Measurements from ENCODE around the gene TAF6.

Gene TAF6

DNA sequence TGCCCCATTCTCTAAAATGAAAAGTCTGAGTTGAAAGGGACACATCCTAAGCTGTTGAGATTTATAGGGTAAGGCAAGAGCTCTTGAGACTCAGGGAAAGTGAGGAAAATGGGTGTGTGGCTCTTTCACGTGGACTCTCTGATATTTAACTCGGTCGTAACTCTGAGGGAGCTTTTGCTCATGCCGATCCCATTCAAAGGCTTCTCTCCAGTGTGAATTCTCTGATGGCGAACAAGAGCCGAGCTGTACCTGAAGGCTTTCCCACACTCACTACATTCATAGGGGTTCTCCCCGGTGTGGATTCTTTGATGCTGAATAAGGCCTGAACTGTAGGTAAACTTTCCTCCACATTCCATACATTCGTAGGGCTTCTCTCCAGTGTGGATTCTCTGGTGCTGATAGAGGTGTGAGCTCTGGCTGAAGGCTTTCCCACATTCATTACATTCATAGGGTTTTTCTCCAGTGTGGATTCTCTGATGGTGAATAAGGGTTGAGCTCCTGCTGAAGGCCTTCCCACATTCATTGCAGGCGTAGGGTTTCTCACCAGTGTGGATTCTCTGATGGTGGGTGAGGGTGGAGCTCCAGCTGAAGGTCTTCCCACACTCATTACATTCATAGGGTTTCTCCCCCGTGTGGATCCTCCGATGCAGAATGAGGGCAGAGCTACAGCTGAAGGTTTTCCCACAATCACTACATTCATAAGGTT is 48.0 kb downstream of the TAF6 start:
- no peak overlapping the region for H3K27ac ChIP-seq
- TF ChIP-seq, protein P1, sequence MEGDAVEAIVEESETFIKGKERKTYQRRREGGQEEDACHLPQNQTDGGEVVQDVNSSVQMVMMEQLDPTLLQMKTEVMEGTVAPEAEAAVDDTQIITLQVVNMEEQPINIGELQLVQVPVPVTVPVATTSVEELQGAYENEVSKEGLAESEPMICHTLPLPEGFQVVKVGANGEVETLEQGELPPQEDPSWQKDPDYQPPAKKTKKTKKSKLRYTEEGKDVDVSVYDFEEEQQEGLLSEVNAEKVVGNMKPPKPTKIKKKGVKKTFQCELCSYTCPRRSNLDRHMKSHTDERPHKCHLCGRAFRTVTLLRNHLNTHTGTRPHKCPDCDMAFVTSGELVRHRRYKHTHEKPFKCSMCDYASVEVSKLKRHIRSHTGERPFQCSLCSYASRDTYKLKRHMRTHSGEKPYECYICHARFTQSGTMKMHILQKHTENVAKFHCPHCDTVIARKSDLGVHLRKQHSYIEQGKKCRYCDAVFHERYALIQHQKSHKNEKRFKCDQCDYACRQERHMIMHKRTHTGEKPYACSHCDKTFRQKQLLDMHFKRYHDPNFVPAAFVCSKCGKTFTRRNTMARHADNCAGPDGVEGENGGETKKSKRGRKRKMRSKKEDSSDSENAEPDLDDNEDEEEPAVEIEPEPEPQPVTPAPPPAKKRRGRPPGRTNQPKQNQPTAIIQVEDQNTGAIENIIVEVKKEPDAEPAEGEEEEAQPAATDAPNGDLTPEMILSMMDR (conservative IDR thresholded peaks at IDR 0.05), result no peak

DNA sequence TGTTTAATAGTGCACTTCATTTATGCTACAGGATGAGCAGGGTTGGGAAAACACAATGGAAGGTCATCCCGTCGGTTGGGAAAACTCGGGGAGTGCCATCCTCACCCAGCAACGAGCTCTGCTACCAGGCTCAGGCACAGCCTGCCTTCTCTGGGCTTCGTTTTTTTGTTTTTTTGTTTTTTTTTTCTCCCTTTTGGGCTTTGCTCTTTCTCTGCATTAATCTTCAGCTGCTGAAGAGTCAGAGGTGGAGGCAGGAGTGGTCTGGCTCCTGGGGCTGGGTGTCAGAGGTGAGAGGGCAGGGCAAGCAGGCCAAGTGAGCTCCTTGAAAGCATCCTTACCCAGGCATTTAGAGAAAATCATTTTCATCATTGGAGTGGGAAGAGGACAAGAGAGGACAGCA is 49.2 kb downstream of the TAF6 start:
- TF ChIP-seq, protein P1 (conservative IDR thresholded peaks at IDR 0.05), result no peak
- no peak overlapping the region for H3K27ac ChIP-seq

DNA sequence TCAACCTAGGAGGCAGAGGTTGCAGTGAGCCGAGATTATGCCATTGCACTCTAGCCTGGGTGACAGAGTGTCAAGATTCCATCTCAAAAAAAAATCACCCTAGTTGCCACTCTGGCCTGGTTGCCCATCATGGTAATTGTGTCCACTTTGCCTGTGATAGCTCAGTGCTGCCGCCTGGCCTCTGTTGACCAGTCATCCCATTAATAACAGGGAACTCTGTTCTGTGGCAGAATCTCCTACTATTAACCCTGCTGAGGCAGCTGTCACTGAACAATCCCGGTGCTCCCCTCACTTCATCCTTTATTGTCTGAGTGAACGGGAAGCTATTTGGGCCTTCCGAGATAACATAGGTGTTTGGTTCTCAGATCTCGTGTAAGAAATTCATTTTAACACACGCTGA is 52.2 kb downstream of the TAF6 start:
- TF ChIP-seq, protein P1 (conservative IDR thresholded peaks at IDR 0.05), result 0 out of 2 replicates have a peak, but pooled peaks have one; percentile 10
- H3K27ac ChIP-seq, result no peak overlapping the region; the same call in 1 of the 2 replicates

DNA sequence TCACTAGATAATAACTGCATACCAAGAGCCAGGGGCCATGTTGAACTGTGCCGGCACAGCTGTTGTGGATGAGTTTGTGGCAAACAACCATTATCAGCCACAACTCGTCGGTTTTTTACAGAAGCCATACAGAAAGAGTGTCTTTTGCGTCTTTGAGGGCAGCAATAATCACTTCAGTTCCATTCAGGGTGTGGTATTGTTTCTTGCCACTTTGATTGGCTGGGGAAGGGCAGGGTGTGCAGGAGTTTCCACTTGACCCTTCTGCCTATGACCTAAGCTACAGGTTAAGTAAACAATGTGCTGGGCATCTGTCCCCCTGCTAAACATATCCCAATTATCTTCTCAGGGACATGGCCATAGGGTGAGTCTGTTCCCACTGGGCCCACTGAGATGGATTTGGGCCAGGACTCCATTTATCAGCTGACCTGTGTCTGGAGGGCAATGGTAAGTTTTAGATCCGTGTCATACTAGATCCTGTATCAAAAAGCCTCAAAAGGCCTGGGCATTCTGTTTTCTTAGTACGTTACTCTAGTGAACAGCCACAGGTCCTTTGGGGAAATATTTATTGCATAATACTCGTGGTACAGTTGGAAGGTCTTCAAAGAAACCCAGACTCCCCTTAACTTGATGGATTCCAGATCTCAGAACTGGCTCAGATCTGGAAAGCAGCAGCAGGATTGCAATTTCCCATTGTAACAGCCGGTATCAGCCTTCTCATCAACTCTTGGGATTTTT is 53.5 kb downstream of the TAF6 start:
- TF ChIP-seq, protein P1 (conservative IDR thresholded peaks at IDR 0.05), result no peak
- no peak overlapping the region for H3K27ac ChIP-seq

DNA sequence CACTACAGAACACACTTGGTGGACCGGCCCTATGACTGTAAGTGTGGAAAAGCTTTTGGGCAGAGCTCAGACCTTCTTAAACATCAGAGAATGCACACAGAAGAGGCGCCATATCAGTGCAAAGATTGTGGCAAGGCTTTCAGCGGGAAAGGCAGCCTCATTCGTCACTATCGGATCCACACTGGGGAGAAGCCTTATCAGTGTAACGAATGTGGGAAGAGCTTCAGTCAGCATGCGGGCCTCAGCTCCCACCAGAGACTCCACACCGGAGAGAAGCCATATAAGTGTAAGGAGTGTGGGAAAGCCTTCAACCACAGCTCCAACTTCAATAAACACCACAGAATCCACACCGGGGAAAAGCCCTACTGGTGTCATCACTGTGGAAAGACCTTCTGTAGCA is 55.0 kb downstream of the TAF6 start:
- TF ChIP-seq, protein P1 (conservative IDR thresholded peaks at IDR 0.05), result no peak
- no peak overlapping the region for H3K27ac ChIP-seq

DNA sequence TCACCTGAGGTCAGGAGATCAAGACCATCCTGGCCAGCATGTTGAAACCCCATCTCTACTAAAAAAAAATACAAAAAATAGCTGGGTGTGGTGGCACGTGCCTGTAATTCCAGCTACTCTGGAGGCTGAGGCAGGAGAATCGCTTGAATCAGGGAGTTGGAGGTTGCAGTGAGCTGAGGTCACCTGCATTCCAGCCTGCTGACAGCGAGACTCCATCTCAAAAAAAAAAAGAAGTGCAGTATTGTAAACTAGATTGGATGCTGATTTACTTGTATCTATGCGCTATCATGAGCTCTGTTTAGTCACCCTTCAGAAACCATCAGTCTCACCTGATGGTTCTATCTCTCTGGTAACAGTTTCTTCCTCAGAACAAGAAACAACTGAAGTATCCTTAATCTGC is 55.8 kb downstream of the TAF6 start:
- H3K27ac ChIP-seq, result no peak overlapping the region
- TF ChIP-seq, protein P1 (conservative IDR thresholded peaks at IDR 0.05), result no peak

DNA sequence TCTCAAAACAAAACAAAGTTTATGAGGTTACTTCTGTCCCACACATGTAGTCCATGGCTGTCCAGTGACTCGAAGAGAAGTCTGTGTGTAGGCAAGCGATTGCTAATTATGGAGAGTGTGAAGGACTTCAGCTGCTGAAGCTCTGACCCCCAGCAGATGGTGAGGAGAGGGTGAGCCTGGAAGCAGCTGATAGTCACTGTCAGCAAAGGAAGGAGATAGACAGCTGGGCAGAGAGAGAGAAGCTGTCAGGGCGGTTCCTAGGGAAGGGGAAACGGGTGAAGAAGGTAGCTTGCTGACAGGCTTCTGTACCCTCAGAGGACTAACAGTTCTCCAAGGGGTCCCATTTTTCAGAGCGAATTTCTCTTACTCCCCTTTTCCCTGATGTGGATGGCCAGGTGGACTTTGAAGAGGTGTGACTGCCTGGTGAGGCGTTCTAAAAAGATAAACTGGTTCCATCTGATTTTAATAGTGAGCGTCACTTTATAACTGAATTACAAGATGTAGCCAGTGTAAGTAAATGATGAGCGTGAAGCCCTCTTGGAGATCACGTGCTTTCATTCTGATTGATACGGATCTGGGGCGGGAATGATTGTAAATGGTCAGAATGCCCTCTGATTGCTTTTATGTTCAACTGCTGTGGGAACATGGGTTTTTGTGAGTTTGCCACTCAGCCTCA is 57.5 kb downstream of the TAF6 start:
- TF ChIP-seq, protein P1 (conservative IDR thresholded peaks at IDR 0.05), result no peak
- no peak overlapping the region for H3K27ac ChIP-seq

Measured in VCaP (cell line).